K562 (cell line): ENCODE data around the gene ECI1. TPM values are rescaled to one million over a fixed set of nuclear protein-coding genes. Genes with fewer than 3 reads are reported as not detected.

ENCODE experiments used
- ETV5 ChIP-seq: sonication (generic); formaldehyde crosslinking; IDR thresholded peaks from 2 replicates; pipeline ENCODE4 v1.4.0; 2020; ENCODE audit warnings: low read depth, mild to moderate bottlenecking, missing genetic modification reagents
- FIP1L1 ChIP-seq: fragments of 200-400 bp; formaldehyde crosslinking; IDR thresholded peaks from 2 replicates; pipeline ENCODE4 v1.6.1; 2018; ENCODE audit warnings: mild to moderate bottlenecking, low read depth, low read length; ENCODE audit not compliant: poor library complexity, severe bottlenecking
- KLF13 ChIP-seq: fragments of 450-650 bp; IDR thresholded peaks from 2 replicates; pipeline ENCODE4 v1.6.1; 2016; ENCODE audit warnings: missing genetic modification characterization, low read depth, mild to moderate bottlenecking, missing compliant biosample characterization, moderate library complexity, borderline replicate concordance
- MBD1 ChIP-seq: fragments of 250-450 bp; sonication (Bioruptor Pico); IDR thresholded peaks from 2 replicates; pipeline ENCODE4 v1.8.0; 2022; ENCODE audit warnings: inconsistent platforms
- NFE2L1 ChIP-seq: fragments of 450-650 bp; IDR thresholded peaks from 2 replicates; pipeline ENCODE4 v1.6.1; 2016; ENCODE audit warnings: missing genetic modification characterization, low read depth, mild to moderate bottlenecking, missing compliant biosample characterization, moderate library complexity, borderline replicate concordance
- PBX2 ChIP-seq, 2 experiments: IDR thresholded peaks in 1 of 2; conservative IDR thresholded peaks in 1 of 2; 2 replicates each; pipeline ENCODE4 v1.6.1; 2016; ENCODE audit warnings: low read depth in 2 of 2, mild to moderate bottlenecking in 1 of 2, missing compliant biosample characterization in 1 of 2, missing genetic modification characterization in 1 of 2, moderate library complexity in 1 of 2
- PRPF4 ChIP-seq: fragments of 200-400 bp; formaldehyde crosslinking; IDR thresholded peaks from one replicate; pipeline ENCODE4 v1.6.1; 2017; ENCODE audit warnings: low read length, low read depth, mild to moderate bottlenecking; ENCODE audit not compliant: insufficient read depth, poor library complexity, severe bottlenecking
- RBM14 ChIP-seq: fragments of 200-400 bp; formaldehyde crosslinking; IDR thresholded peaks from 2 replicates; pipeline ENCODE4 v1.6.1; 2018; ENCODE audit warnings: low read depth, mild to moderate bottlenecking, low read length, moderate library complexity, borderline replicate concordance; ENCODE audit not compliant: insufficient read depth
- SLC30A9 ChIP-seq: fragments of 250-450 bp; sonication (Bioruptor Pico); IDR thresholded peaks from 2 replicates; pipeline ENCODE4 v1.8.0; 2022; ENCODE audit warnings: mild to moderate bottlenecking, moderate library complexity
- SRF ChIP-seq, 2 experiments: fragments of 250-450, 450-650 bp in 1 of 2; sonication (Bioruptor Pico) in 1 of 2; sonication (generic) in 1 of 2; formaldehyde crosslinking; IDR thresholded peaks; 2 replicates each; pipeline versions ENCODE4 v1.5.0 to v1.5.1; 2020 to 2022; ENCODE audit warnings: mild to moderate bottlenecking in 1 of 2, missing genetic modification reagents in 1 of 2
- ZBTB2 ChIP-seq: fragments of 450-650 bp; IDR thresholded peaks from 2 replicates; pipeline ENCODE4 v1.6.1; 2016; ENCODE audit warnings: antibody characterized with exemption
- ZBTB5 ChIP-seq: fragments of 450-650 bp; IDR thresholded peaks from 2 replicates; pipeline ENCODE4 v1.6.1; 2017; ENCODE audit warnings: antibody characterized with exemption
- ZNF12 ChIP-seq: sonication (generic); formaldehyde crosslinking; IDR thresholded peaks from 2 replicates; pipeline ENCODE4 v1.4.0; 2020; ENCODE audit warnings: mild to moderate bottlenecking, missing genetic modification reagents
- ZNF263 ChIP-seq: sonication (generic); formaldehyde crosslinking; IDR thresholded peaks from 2 replicates; pipeline ENCODE4 v1.8.0; 2022; ENCODE audit warnings: mild to moderate bottlenecking, missing genetic modification reagents, borderline replicate concordance
- ZNF583 ChIP-seq: fragments of 250-450 bp; sonication (Bioruptor Pico); IDR thresholded peaks from 2 replicates; pipeline ENCODE4 v1.4.0; 2020
- ZNF584 ChIP-seq: fragments of 200-800 bp; sonication (Bioruptor generic); IDR thresholded peaks from 2 replicates; pipeline ENCODE4 v1.6.1; 2016; ENCODE audit warnings: low read depth, mild to moderate bottlenecking, missing genetic modification characterization, missing compliant biosample characterization
- polyA plus RNA-seq, 8 experiments: library from polyadenylated mRNA; depleted of rRNA in 4 of 8; stranded (reverse) in 5 of 8; unstranded in 3 of 8; fragments of >200 nt; fragmentation: Nextera tagmentation in 2 of 8; fragmentation: Illumina TruSeq in 1 of 8; extraction: Ambion mirVana in 2 of 8; extraction: Trizol in 1 of 8; gene quantifications; 2 replicates each; pipeline versions ENCODE4 v1.2.1 to v1.2.3, GENCODE V29; 2011 to 2014; ENCODE audit warnings: inconsistent platforms in 1 of 8, missing spikeins in 1 of 8
- total RNA-seq, 7 experiments: library from RNA; depleted of rRNA in 6 of 7; stranded (reverse); fragments of >200 nt in 6 of 7; fragmentation: Illumina TruSeq in 2 of 7; extraction: Trizol in 2 of 7; gene quantifications; 2 replicates each; pipeline versions ENCODE4 v1.2.1 to v1.2.3, GENCODE V29; 2011 to 2021; ENCODE audit warnings: low replicate concordance in 1 of 7

Gene ECI1
- total and polyA plus RNA-seq, 9 of the 15 experiments (the other 6 are each of a cell fraction or from before 2014, with no cell fraction given) = 4.7 to 189 (median 54.0) TPM

- TF ChIP-seq ZNF12 (CRISPR knock-in tag) (no peak), FIP1L1 (peak; percentile 65), SLC30A9 (CRISPR knock-in tag) (no peak), NFE2L1 (no peak), RBM14 (0 out of 2 replicates have a peak, but pooled peaks have one; percentile 83), ETV5 (peak; percentile 21; the same call in 1 of the 2 replicates), ZBTB5 (no peak), ZNF583 (CRISPR knock-in tag) (0 out of 2 replicates have a peak, but pooled peaks have one; percentile 6), SRF (CRISPR knock-in tag; IDR thresholded peaks at IDR 0.05) (no peak), ZNF584 (peak; percentile 78), MBD1 (no peak), KLF13 (tag) (no peak; the same call in 1 of the 2 replicates), PBX2 (CRISPR knock-in tag; IDR thresholded peaks at IDR 0.05; ENCODE audit: low read depth) (no peak), PBX2 (tag; conservative IDR thresholded peaks at IDR 0.05; ENCODE audit: low read depth) (no peak), PRPF4 (peak; percentile 84), ZBTB2 (peak; percentile 18; the same call in 1 of the 2 replicates), ZNF263 (peak; percentile 64)
These were observed 16.7 kb upstream of the ECI1 start, which contains the start of gene RNPS1 (continued) for GRCh38 chr16:2267913-2268666.
